Heart left ventricle (tissue), 16 donors: Measurements from ENCODE around the gene DPP9. TPM values are rescaled to one million over a fixed set of nuclear protein-coding genes. Genes with fewer than 3 reads are reported as not detected.

Experiments used
- ATAC-seq, 4 donors: fragments of 200-7000 bp; cut with Tn5 transposase; one replicate each; pipeline ENCODE4 v1.9.1; 2020 to 2022; ENCODE audit warnings: moderate library complexity in 4 of 4, mild to moderate bottlenecking in 3 of 4, moderate number of reproducible peaks in 1 of 4
- DNase-seq, 5 donors: peaks; one replicate each; pipeline ENCODE4 v3.0.0-alpha.2; 2020
- H3K27ac ChIP-seq, 12 donors: fragments of 200-600 bp; sonication (generic) in 4 of 12; one replicate each; pipeline versions ENCODE4 v1.5.0 to v1.8.0; 2016 to 2022; ENCODE audit warnings: mild to moderate bottlenecking in 2 of 12
- H3K27me3 ChIP-seq, 9 donors: fragments of 200-600 bp; sonication (generic) in 2 of 9; one replicate each; pipeline versions ENCODE4 v1.5.1 to v1.8.0; 2016 to 2022; ENCODE audit warnings: mild to moderate bottlenecking in 3 of 9
- H3K36me3 ChIP-seq, 9 donors: fragments of 200-600 bp; sonication (generic) in 2 of 9; one replicate each; pipeline versions ENCODE4 v1.5.0 to v1.8.0; 2018 to 2022; ENCODE audit warnings: mild to moderate bottlenecking in 2 of 9
- H3K4me1 ChIP-seq, 12 donors: fragments of 200-600 bp; sonication (generic) in 4 of 12; one replicate each; pipeline versions ENCODE4 v1.5.0 to v1.8.0; 2016 to 2022; ENCODE audit warnings: mild to moderate bottlenecking in 3 of 12
- H3K4me3 ChIP-seq, 12 donors: fragments of 200-600 bp; sonication (generic) in 4 of 12; one replicate each; pipeline versions ENCODE4 v1.5.0 to v1.8.0; 2017 to 2022; ENCODE audit warnings: mild to moderate bottlenecking in 9 of 12, moderate library complexity in 4 of 12
- H3K9me3 ChIP-seq, 12 donors: fragments of 200-600 bp; sonication (generic) in 4 of 12; one replicate each; pipeline versions ENCODE4 v1.5.0 to v1.8.0; 2016 to 2022; ENCODE audit warnings: mild to moderate bottlenecking in 1 of 12
- POLR2A ChIP-seq, 2 donors: fragments of 450-650 bp; IDR thresholded peaks; one replicate each; pipeline ENCODE4 v1.6.1; 2017; ENCODE audit warnings: antibody characterized with exemption in 2 of 2, mild to moderate bottlenecking in 2 of 2, moderate library complexity in 2 of 2
- WGBS, 4 donors: extraction: QIAGEN DNeasy Blood & Tissue Kit in 2 of 4; methylation state at CpG; one replicate each; pipeline versions ENCODE4 v1.1.5 to v1.1.7; 2013 to 2018; 5-methylcytosine and 5-hydroxymethylcytosine counted together
- intact Hi-C, 10 donors: fragments of 100-400 bp; cut with DNase I; formaldehyde crosslinking; loops; one replicate each; pipeline versions ENCODE4 v1.11.1 to v1.14.2; 2022
- polyA plus RNA-seq, 2 donors: library from polyadenylated mRNA; stranded (reverse); fragments of 200-250 nt; gene quantifications; one replicate each; pipeline ENCODE4 v1.2.3, GENCODE V29; 2013
- total RNA-seq, 9 donors: library from RNA; depleted of rRNA in 2 of 9; stranded (reverse); fragments of >200 nt in 2 of 9; fragmentation: NEBNext Ultra II Directional in 3 of 9; extraction: Animal tissue kit (Norgen Biotek cat#: 25700) in 3 of 9; gene quantifications; one replicate each; pipeline versions ENCODE4 v1.1.0 to v1.2.4, GENCODE V29; 2016 to 2023
- TF ChIP-seq, protein P1 (sequence below), 12 donors: fragments of 200-600 bp; sonication (generic) in 4 of 12; IDR thresholded peaks; one replicate each; pipeline versions ENCODE4 v1.5.0 to v1.8.0; 2018 to 2022; ENCODE audit warnings: antibody characterized with exemption in 12 of 12, mild to moderate bottlenecking in 5 of 12
- donor health status: ischemic (EF 13 %, LVEDD 7.1; RV severe dilation, severe dysfunction).
- donor health status: healthy with polysubstance abuse.
- donor health status: DM: no; HTN: yes; CAD: no.
- donor health status: DM: no; HTN: no; CAD: no.
- donor health status: ischemic (EF 25% LVEDD 6.9; RV normal size, moderate dysfunction).
- donor health status: ischemic (EF 25% LVEDD 5.7; RV mildly dilated, moderate dysfunction).
- donor health status: healthy.
- donor health status: DM: yes; HTN: yes; CAD: no.
- donor health status: ischemic (EF 35%, LVEDD 5.7; RV mildly dilated, moderate dysfunction).
- donor health status: nonischemic (EF 11% LVEDD 7.7; RV severe dilation, severe dysfunction).
- donor health status: DM: yes; HTN: yes; CAD: no.
- donor health status: PGD.
- donor health status: ischemic (EF 29% LVEDD 5.4; RV normal size, mild dysfunction).
- donor health status: nonischemic (EF 23%, LVEDD 6.1; RV moderate dilation, normal function).

DPP9 gene
- total and polyA plus RNA-seq, 11 donors: 30.7 to 65.2 (median 47.7) TPM

DNA sequence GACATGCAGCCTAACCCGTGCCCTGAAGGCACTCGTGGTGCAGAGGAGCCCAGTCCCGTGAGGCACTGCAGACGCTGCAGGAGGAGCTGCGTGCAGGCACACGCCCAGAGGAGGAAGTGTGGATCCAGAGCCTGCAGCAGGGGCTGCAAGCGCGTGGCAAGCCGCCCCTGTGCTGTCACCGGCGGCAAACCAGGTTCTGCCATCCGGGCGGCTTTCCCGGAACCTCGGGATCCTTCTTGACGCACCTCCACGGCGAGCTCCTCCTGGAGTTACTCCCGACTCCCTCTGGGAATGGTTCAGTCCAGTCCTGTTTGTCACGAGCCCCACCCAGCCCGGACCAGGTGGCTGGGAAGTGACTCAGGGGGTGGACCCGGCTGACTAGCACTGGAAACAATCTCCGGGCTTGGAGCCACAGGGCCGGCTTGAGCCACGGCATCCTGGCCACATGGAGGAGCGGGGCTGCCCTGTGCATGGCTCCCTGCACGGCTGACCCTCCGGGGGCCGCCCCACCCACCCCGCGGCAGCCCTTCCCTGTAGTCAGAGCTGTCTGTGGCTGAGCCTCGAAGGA lies 10.2 kb downstream of the DPP9 start:
- ATAC-seq (peak; percentile 78 to 94 (median 90)), DNase-seq (peak; percentile 85 to 94 (median 90))
- peaks cover 0 to 86% (median 74%) of the 10 kb centered on the region in 9 donors for H3K36me3 ChIP-seq
- peak overlapping the region in 9 of 12 donors; percentile 5 to 34 (median 22) for H3K4me3 ChIP-seq
- H3K27me3 ChIP-seq: no peaks in the 10 kb centered on the region
- intact Hi-C loops: no loop called here
- peaks cover 0 to 55% (median 34%) of the 10 kb centered on the region in 12 donors for H3K4me1 ChIP-seq
- 54 to 70% (median 59%) methylated on average over 10 to 32 of the region's 32 CpGs for WGBS, 4 donors
- TF ChIP-seq POLR2A (IDR thresholded peaks at IDR 0.05): peak in 1 of 2 donors; percentile 34
- TF ChIP-seq, protein P1, sequence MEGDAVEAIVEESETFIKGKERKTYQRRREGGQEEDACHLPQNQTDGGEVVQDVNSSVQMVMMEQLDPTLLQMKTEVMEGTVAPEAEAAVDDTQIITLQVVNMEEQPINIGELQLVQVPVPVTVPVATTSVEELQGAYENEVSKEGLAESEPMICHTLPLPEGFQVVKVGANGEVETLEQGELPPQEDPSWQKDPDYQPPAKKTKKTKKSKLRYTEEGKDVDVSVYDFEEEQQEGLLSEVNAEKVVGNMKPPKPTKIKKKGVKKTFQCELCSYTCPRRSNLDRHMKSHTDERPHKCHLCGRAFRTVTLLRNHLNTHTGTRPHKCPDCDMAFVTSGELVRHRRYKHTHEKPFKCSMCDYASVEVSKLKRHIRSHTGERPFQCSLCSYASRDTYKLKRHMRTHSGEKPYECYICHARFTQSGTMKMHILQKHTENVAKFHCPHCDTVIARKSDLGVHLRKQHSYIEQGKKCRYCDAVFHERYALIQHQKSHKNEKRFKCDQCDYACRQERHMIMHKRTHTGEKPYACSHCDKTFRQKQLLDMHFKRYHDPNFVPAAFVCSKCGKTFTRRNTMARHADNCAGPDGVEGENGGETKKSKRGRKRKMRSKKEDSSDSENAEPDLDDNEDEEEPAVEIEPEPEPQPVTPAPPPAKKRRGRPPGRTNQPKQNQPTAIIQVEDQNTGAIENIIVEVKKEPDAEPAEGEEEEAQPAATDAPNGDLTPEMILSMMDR (IDR thresholded peaks at IDR 0.05): no peak
- H3K9me3 ChIP-seq: peaks cover 0 to 2% (median 0%) of the 10 kb centered on the region in 12 donors
- H3K27ac ChIP-seq: peak overlapping the region; percentile 62 to 87 (median 78)

DNA sequence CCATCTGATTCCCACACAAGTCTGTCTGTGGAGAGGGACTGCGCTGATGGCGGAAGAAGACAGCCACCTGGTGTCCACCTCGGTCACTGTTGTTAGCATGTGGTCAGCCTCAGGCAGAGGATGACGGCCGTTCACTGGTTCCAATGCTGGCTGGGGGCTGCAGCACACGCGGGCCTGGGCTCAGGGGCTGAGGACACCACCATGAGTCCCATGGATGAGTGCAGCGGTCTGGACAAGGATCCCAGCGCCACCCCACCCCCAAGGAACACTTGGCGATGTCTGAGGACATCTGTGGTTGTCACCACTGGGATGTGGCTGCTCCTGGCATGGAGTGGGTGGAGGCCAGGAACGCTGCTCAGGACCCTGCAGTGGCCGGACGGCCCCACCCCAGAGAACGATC lies 10.9 kb downstream of the DPP9 start:
- peaks cover 0 to 2% (median 0%) of the 10 kb centered on the region in 12 donors for H3K9me3 ChIP-seq
- WGBS, 4 donors: 80 to 89% (median 87%) methylated on average over 9 to 14 of the region's 14 CpGs
- no peaks in the 10 kb centered on the region for H3K27me3 ChIP-seq
- H3K4me1 ChIP-seq: peaks cover under 1 to 62% (median 41%) of the 10 kb centered on the region in 12 donors
- ATAC-seq (no peak), DNase-seq (no peak)
- intact Hi-C loops: no loop called here
- H3K36me3 ChIP-seq: peaks cover 0 to 79% (median 67%) of the 10 kb centered on the region in 9 donors
- H3K27ac ChIP-seq: peak overlapping the region in 11 of 12 donors; percentile 62 to 87 (median 78)
- H3K4me3 ChIP-seq: peak overlapping the region in 2 of 12 donors; percentile 11 to 13
- TF ChIP-seq POLR2A (IDR thresholded peaks at IDR 0.05): no peak
- TF ChIP-seq, protein P1 (IDR thresholded peaks at IDR 0.05): no peak

DNA sequence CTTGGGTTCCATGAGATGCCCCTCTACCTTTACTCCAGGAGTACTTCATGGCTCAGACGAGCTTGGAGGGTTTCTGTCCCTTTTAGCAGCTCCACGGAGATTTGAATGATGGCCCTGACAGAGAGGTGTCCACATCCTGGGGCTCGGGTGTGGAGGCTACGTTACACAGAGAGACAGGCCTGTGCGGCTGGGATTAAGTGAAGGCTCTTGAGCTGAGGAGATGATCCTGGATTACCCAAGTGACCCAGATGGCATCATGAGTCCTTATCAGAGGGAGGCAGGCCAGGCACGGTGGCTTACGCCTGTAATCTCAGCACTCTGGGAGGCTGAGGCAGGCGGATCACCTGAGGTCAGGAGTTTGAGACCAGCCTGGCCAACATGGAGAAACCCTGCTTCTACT lies 12.4 kb downstream of the DPP9 start:
- WGBS, 4 donors: 89 to 93% (median 91%) methylated on average over 4 to 8 of the region's 8 CpGs
- no peaks in the 10 kb centered on the region for H3K27me3 ChIP-seq
- intact Hi-C loops: no loop called here
- TF ChIP-seq POLR2A (IDR thresholded peaks at IDR 0.05): no peak
- TF ChIP-seq, protein P1 (IDR thresholded peaks at IDR 0.05): no peak
- ATAC-seq: no peak
- H3K9me3 ChIP-seq: peaks cover 0 to 2% (median 0%) of the 10 kb centered on the region in 12 donors
- peaks cover 2 to 67% (median 51%) of the 10 kb centered on the region in 12 donors for H3K4me1 ChIP-seq
- no peak overlapping the region for H3K4me3 ChIP-seq
- DNase-seq: no peak
- no peak overlapping the region for H3K27ac ChIP-seq
- peaks cover 0 to 70% (median 54%) of the 10 kb centered on the region in 9 donors for H3K36me3 ChIP-seq

DNA sequence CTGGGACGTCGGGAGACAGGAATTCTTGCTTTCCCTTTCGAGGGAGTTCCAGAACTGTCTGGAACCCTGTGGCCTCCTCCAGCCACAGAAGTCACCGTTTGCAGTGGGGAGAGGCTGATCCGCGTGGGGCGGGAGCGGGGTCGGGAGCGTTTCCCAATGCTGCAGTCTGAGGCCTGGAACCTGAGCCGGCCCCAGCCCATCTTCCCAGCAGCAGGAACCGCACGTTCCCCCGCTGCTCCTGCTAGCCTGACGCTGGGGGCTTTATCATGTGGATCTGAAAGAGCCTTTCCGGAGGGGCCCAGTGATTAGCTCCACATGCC lies 13.4 kb downstream of the DPP9 start:
- peaks cover 0 to 2% (median 0%) of the 10 kb centered on the region in 12 donors for H3K9me3 ChIP-seq
- peaks cover 2 to 64% (median 55%) of the 10 kb centered on the region in 12 donors for H3K4me1 ChIP-seq
- H3K36me3 ChIP-seq: peaks cover 0 to 67% (median 51%) of the 10 kb centered on the region in 9 donors
- ATAC-seq (no peak), DNase-seq (no peak)
- no peaks in the 10 kb centered on the region for H3K27me3 ChIP-seq
- WGBS, 4 donors: 88 to 90% (median 89%) methylated on average over 12 to 16 of the region's 16 CpGs
- intact Hi-C loops: no loop called here
- TF ChIP-seq, protein P1 (IDR thresholded peaks at IDR 0.05): no peak
- no peak for TF ChIP-seq POLR2A (IDR thresholded peaks at IDR 0.05)
- no peak overlapping the region for H3K4me3 ChIP-seq
- H3K27ac ChIP-seq: peak overlapping the region in 10 of 12 donors; percentile 48 to 86 (median 58)
